Naive thymus-derived CD8-positive, alpha-beta T cell (primary cell): ENCODE data around the gene KIAA1755. TPM values are rescaled to one million over a fixed set of nuclear protein-coding genes. Genes with fewer than 3 reads are reported as not detected.

Experiments
- ATAC-seq, 2 donors: fragments of 150-1000 bp; cut with Tn5 transposase in 1 of 2; sonication (Bioruptor Pico), chemical (Tn5 transposase) in 1 of 2; 1 replicate in 1 of 2; 2 replicates in 1 of 2; pipeline ENCODE4 v1.10.0; 2021; ENCODE audit warnings: mild to moderate bottlenecking in 2 of 2, moderate library complexity in 2 of 2
- POLR2A ChIA-PET: fragments of 350-600 bp; sonication (Branson Sonifier 250); formaldehyde crosslinking; loops from one replicate; lab custom pipeline; 2021; ENCODE audit warnings: antibody characterized with exemption; lab: Charles Lee
- DNase-seq, 10 donors: peaks; one replicate each; pipeline versions ENCODE4 v3.0.0 to v3.0.0-alpha.2; 2020 to 2022
- H3K27ac Mint-ChIP-seq, 10 donors: one replicate each; pipeline ENCODE4 v1.8.0; 2020 to 2022; ENCODE audit warnings: mild to moderate bottlenecking in 10 of 10, mixed read lengths in 10 of 10, moderate library complexity in 4 of 10, inconsistent platforms in 1 of 10
- H3K27me3 Mint-ChIP-seq, 5 donors: one replicate each; pipeline ENCODE4 v1.8.0; 2021 to 2022; ENCODE audit warnings: mixed read lengths in 5 of 5
- H3K36me3 Mint-ChIP-seq, 3 donors: one replicate each; pipeline ENCODE4 v1.8.0; 2020 to 2022; ENCODE audit warnings: mixed read lengths in 3 of 3, mild to moderate bottlenecking in 2 of 3, inconsistent platforms in 1 of 3
- H3K4me1 Mint-ChIP-seq, 4 donors: one replicate each; pipeline ENCODE4 v1.8.0; 2021 to 2022; ENCODE audit warnings: mixed read lengths in 4 of 4
- H3K4me3 Mint-ChIP-seq, 10 donors: one replicate each; pipeline ENCODE4 v1.8.0; 2020 to 2022; ENCODE audit warnings: mild to moderate bottlenecking in 10 of 10, mixed read lengths in 10 of 10, moderate library complexity in 6 of 10, inconsistent platforms in 1 of 10
- H3K9me3 Mint-ChIP-seq, 9 donors: one replicate each; pipeline ENCODE4 v1.8.0; 2020 to 2022; ENCODE audit warnings: mixed read lengths in 9 of 9, mild to moderate bottlenecking in 3 of 9, inconsistent platforms in 1 of 9, moderate library complexity in 1 of 9
- polyA plus RNA-seq, 3 donors: library from polyadenylated mRNA; unstranded; fragments of 300-500 nt; fragmentation: Illumina TruSeq; gene quantifications; one replicate each; pipeline ENCODE4 v1.2.3, GENCODE V29; 2021
- total RNA-seq, 8 experiments: library from RNA in 2 of 8; stranded (reverse) in 2 of 8; gene quantifications; one replicate each; pipeline ENCODE4 v1.2.3 and lab custom pipeline; 2021 to 2026

Gene KIAA1755
- total and polyA plus RNA-seq, 5 experiments from 2014 or later = not detected

GRCh38 chr20:38170826-38171674 is 89.5 kb downstream of the KIAA1755 start:
- peaks cover 0 to 10% (median 1%) of the 10 kb centered on the region in 4 donors for H3K4me1 Mint-ChIP-seq
- peaks cover 4 to 19% (median 11%) of the 10 kb centered on the region in 5 donors for H3K27me3 Mint-ChIP-seq
- no peaks in the 10 kb centered on the region for H3K9me3 Mint-ChIP-seq
- H3K27ac Mint-ChIP-seq = peak overlapping the region in 1 of 10 donors; percentile 3
- no peak for DNase-seq
- no peak for ATAC-seq
- no peak overlapping the region for H3K4me3 Mint-ChIP-seq
- H3K36me3 Mint-ChIP-seq = no peaks in the 10 kb centered on the region
- POLR2A ChIA-PET = no interaction called here

GRCh38 chr20:38170219-38170825 is 90.2 kb downstream of the KIAA1755 start:
- Mint-ChIP-seq H3K27me3 (peaks cover 11 to 26% (median 18%) of the 10 kb centered on the region in 5 donors), H3K27ac (no peak overlapping the region), H3K4me3 (no peak overlapping the region), H3K36me3 (no peaks in the 10 kb centered on the region), H3K4me1 (peaks cover 2 to 14% (median 6%) of the 10 kb centered on the region in 4 donors), H3K9me3 (no peaks in the 10 kb centered on the region)
- POLR2A ChIA-PET = no interaction called here
- ATAC-seq = no peak
- no peak for DNase-seq

GRCh38 chr20:38169636-38170193 is 90.8 kb downstream of the KIAA1755 start:
- H3K9me3 Mint-ChIP-seq = no peaks in the 10 kb centered on the region
- H3K36me3 Mint-ChIP-seq = no peaks in the 10 kb centered on the region
- H3K27ac Mint-ChIP-seq = no peak overlapping the region
- POLR2A ChIA-PET = no interaction called here
- H3K4me1 Mint-ChIP-seq = peaks cover 2 to 15% (median 7%) of the 10 kb centered on the region in 4 donors
- no peak for DNase-seq
- H3K27me3 Mint-ChIP-seq = peaks cover 12 to 30% (median 23%) of the 10 kb centered on the region in 5 donors
- ATAC-seq = no peak
- H3K4me3 Mint-ChIP-seq = no peak overlapping the region

- DNase-seq (no peak), ATAC-seq (no peak)
- H3K9me3 Mint-ChIP-seq = no peaks in the 10 kb centered on the region
- peaks cover 2 to 15% (median 7%) of the 10 kb centered on the region in 4 donors for H3K4me1 Mint-ChIP-seq
- peaks cover 12 to 31% (median 24%) of the 10 kb centered on the region in 5 donors for H3K27me3 Mint-ChIP-seq
- no peak overlapping the region for H3K27ac Mint-ChIP-seq
- POLR2A ChIA-PET = no interaction called here
- H3K4me3 Mint-ChIP-seq = no peak overlapping the region
- no peaks in the 10 kb centered on the region for H3K36me3 Mint-ChIP-seq
These were observed 91.5 kb downstream of the KIAA1755 start for GRCh38 chr20:38168791-38169589.

GRCh38 chr20:38167851-38168760 is 92.4 kb downstream of the KIAA1755 start:
- POLR2A ChIA-PET = no interaction called here
- H3K36me3 Mint-ChIP-seq = no peaks in the 10 kb centered on the region

GRCh38 chr20:38167328-38167850 is 93.1 kb downstream of the KIAA1755 start:
- no peak overlapping the region for H3K27ac Mint-ChIP-seq
- ATAC-seq (no peak), DNase-seq (no peak)
- no peaks in the 10 kb centered on the region for H3K9me3 Mint-ChIP-seq
- peaks cover 17 to 47% (median 27%) of the 10 kb centered on the region in 5 donors for H3K27me3 Mint-ChIP-seq
- no peaks in the 10 kb centered on the region for H3K36me3 Mint-ChIP-seq
- POLR2A ChIA-PET = no interaction called here
- peaks cover 2 to 15% (median 7%) of the 10 kb centered on the region in 4 donors for H3K4me1 Mint-ChIP-seq
- H3K4me3 Mint-ChIP-seq = no peak overlapping the region

More at GRCh38 chr20:38167851-38168760, 92.4 kb downstream of the KIAA1755 start:
- H3K9me3 Mint-ChIP-seq = no peaks in the 10 kb centered on the region
- DNase-seq (no peak), ATAC-seq (no peak)
- H3K27me3 Mint-ChIP-seq = peaks cover 12 to 40% (median 27%) of the 10 kb centered on the region in 5 donors
- peaks cover 2 to 15% (median 7%) of the 10 kb centered on the region in 4 donors for H3K4me1 Mint-ChIP-seq
- no peak overlapping the region for H3K27ac Mint-ChIP-seq
- H3K4me3 Mint-ChIP-seq = no peak overlapping the region

- DNase-seq = no peak
- POLR2A ChIA-PET = no interaction called here
- Mint-ChIP-seq H3K27ac (no peak overlapping the region), H3K27me3 (peaks cover 15 to 45% (median 25%) of the 10 kb centered on the region in 5 donors), H3K9me3 (no peaks in the 10 kb centered on the region), H3K4me1 (peaks cover 2 to 15% (median 7%) of the 10 kb centered on the region in 4 donors), H3K36me3 (no peaks in the 10 kb centered on the region), H3K4me3 (no peak overlapping the region)
- no peak for ATAC-seq
These were observed 93.8 kb downstream of the KIAA1755 start for GRCh38 chr20:38166703-38167233.

GRCh38 chr20:38165966-38166702 is 94.4 kb downstream of the KIAA1755 start:
- peak overlapping the region in 1 of 10 donors; percentile 19 for H3K4me3 Mint-ChIP-seq
- H3K27ac Mint-ChIP-seq = peak overlapping the region in 1 of 10 donors; percentile 44
- POLR2A ChIA-PET = no interaction called here
- H3K27me3 Mint-ChIP-seq = peaks cover 13 to 41% (median 22%) of the 10 kb centered on the region in 5 donors
- no peaks in the 10 kb centered on the region for H3K9me3 Mint-ChIP-seq
- peaks cover 2 to 15% (median 7%) of the 10 kb centered on the region in 4 donors for H3K4me1 Mint-ChIP-seq
- ATAC-seq (no peak), DNase-seq (no peak)
- no peaks in the 10 kb centered on the region for H3K36me3 Mint-ChIP-seq

GRCh38 chr20:38165089-38165965 is 95.2 kb downstream of the KIAA1755 start, which contains the start of gene TGM2:
TGM2 (minus strand) TSS chr20:38165270; CDS start chr20:38165198, 72 bp downstream.
- Mint-ChIP-seq H3K36me3 (no peaks in the 10 kb centered on the region), H3K4me3 (peak within 1 kb of the TSS in 4 of 10 donors; percentile 10 to 45 (median 30)), H3K27me3 (peaks cover 13 to 41% (median 22%) of the 10 kb centered on the region in 5 donors), H3K9me3 (no peaks in the 10 kb centered on the region), H3K4me1 (peaks cover 2 to 15% (median 7%) of the 10 kb centered on the region in 4 donors), H3K27ac (peak within 1 kb of the TSS in 1 of 10 donors; percentile 44)
- ATAC-seq = peak; percentile 46 to 62
- DNase-seq = peak in 5 of 10 donors; percentile 4 to 22 (median 7)
- POLR2A ChIA-PET = no interaction called here

- DNase-seq (no peak), ATAC-seq (no peak)
- POLR2A ChIA-PET = no interaction called here
- no peak overlapping the region for H3K4me3 Mint-ChIP-seq
- no peaks in the 10 kb centered on the region for H3K36me3 Mint-ChIP-seq
- no peaks in the 10 kb centered on the region for H3K9me3 Mint-ChIP-seq
- H3K27me3 Mint-ChIP-seq = peaks cover 13 to 41% (median 18%) of the 10 kb centered on the region in 5 donors
- H3K4me1 Mint-ChIP-seq = peaks cover 2 to 15% (median 7%) of the 10 kb centered on the region in 4 donors
- no peak overlapping the region for H3K27ac Mint-ChIP-seq
These were observed 95.9 kb downstream of the KIAA1755 start for GRCh38 chr20:38164624-38165088.
